ENCODE data around the gene TUBGCP2.

DNA sequence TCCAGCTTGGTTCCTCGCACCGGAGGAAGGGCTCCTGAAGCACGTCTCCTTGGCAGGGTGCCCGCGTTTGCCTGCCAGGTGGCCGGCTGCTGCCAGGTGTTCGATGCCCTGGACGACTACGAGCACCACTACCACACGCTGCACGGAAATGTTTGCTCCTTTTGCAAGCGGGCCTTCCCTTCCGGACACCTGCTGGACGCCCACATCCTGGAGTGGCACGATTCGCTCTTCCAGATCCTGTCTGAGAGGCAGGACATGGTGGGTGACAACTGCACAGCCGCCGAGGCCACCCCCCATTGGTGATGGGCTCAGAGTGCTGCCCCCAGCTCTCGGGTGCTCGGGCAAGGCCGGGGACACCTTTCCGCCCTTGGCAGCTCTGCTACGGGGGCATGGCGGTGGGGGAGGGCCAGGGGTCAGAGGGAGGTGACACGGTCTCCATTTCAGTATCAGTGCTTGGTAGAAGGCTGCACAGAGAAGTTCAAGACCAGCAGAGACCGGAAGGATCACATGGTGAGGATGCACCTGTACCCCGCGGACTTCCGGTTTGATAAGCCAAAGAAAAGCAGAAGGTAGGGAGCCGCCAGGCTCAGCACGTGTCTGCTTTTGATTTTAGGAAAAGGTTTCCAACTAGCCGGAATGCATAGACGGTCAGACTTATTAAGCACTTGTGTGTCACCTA, 1.2 kb upstream of the TUBGCP2 start:
- TF ChIP-seq, protein P1, sequence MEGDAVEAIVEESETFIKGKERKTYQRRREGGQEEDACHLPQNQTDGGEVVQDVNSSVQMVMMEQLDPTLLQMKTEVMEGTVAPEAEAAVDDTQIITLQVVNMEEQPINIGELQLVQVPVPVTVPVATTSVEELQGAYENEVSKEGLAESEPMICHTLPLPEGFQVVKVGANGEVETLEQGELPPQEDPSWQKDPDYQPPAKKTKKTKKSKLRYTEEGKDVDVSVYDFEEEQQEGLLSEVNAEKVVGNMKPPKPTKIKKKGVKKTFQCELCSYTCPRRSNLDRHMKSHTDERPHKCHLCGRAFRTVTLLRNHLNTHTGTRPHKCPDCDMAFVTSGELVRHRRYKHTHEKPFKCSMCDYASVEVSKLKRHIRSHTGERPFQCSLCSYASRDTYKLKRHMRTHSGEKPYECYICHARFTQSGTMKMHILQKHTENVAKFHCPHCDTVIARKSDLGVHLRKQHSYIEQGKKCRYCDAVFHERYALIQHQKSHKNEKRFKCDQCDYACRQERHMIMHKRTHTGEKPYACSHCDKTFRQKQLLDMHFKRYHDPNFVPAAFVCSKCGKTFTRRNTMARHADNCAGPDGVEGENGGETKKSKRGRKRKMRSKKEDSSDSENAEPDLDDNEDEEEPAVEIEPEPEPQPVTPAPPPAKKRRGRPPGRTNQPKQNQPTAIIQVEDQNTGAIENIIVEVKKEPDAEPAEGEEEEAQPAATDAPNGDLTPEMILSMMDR (IDR thresholded peaks at IDR 0.05): no peak
- TF ChIP-seq EZH2 (IDR thresholded peaks at IDR 0.05) (no peak), EZH2phosphoT487 (IDR thresholded peaks at IDR 0.05) (no peak)

Data from neural progenitor cell (in vitro differentiated cells).